ENCODE data around the gene CDH23. TPM values are rescaled to one million over a fixed set of nuclear protein-coding genes. Genes with fewer than 3 reads are reported as not detected.

The CDH23 gene
- total RNA-seq, 4 donors from 2014 or later = 0.57 to 5.9 (median 1.0) TPM

DNA sequence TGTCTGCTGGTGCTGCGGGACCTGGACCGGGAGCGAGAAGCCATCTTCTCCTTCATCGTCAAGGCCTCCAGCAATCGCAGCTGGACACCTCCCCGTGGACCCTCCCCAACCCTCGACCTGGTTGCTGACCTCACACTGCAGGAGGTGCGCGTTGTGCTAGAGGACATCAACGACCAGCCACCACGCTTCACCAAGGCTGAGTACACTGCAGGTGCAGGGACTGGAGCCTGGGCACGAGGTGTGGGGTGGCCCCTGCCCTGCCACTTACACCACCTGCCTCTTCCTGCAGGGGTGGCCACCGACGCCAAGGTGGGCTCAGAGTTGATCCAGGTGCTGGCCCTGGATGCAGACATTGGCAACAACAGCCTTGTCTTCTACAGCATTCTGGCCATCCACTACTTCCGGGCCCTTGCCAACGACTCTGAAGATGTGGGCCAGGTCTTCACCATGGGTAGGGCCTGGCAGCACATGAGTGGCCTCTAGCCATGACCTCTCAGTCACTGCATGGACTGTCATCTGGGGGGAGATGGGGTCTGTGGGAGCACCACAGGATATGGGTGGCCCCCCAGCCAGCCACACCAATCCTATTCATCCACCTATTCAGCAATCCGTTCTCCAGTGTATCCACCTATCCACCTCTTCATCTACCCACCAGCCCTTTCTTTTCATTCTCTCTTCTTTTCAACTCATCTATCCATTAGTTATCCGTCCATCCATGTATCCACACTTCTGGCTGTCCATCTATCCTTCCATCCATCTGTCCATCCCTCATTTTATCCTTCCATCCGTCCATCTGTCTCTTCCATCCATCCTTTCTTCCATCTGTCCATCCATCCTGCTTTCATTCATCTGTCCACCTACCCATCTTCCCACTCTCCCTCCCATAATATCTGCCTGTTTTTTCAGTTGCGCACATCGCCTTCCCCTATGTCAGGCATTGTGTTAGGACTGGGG is 411.1 kb downstream of the CDH23 start:
- intact Hi-C loops (cut with DNase I) = loop anchor here (5.0 kb wide), 1 partner anchor 121 kb away; no protein-coding TSS in a partner anchor
- Histone ChIP-seq H3K4me3 (no peak overlapping the region), H3K27me3 (no peaks in the 10 kb centered on the region), H3K36me3 (no peaks in the 10 kb centered on the region), H3K9me3 (no peaks in the 10 kb centered on the region), H3K4me1 (peaks cover 0 to 24% (median 0%) of the 10 kb centered on the region in 3 donors), H3K27ac (no peak overlapping the region)
- TF ChIP-seq CTCF (IDR thresholded peaks at IDR 0.05) (no peak), POLR2A (IDR thresholded peaks at IDR 0.05) (no peak)
- no peak for DNase-seq
- WGBS, 2 donors = 83 to 93% methylated on average over 6 to 7 of the region's 21 CpGs

DNA sequence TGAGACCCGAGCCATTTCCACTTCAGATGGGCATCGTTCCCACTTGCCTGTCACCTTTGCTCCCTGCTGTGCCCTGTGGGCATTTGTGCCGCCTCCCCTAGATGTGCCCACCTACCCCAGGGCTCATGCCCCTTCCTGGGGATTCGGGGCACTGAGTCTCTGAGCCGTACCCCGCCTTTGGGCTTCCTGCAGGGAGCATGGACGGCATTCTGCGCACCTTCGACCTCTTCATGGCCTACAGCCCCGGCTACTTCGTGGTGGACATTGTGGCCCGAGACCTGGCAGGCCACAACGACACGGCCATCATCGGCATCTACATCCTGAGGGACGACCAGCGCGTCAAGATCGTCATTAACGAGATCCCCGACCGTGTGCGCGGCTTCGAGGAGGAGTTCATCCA is 412.9 kb downstream of the CDH23 start:
- Histone ChIP-seq H3K4me3 (no peak overlapping the region), H3K27ac (no peak overlapping the region), H3K4me1 (peaks cover 0 to 25% (median 0%) of the 10 kb centered on the region in 3 donors), H3K36me3 (peaks cover 0 to 1% (median 0%) of the 10 kb centered on the region in 3 donors), H3K27me3 (no peaks in the 10 kb centered on the region), H3K9me3 (no peaks in the 10 kb centered on the region)
- no peak for DNase-seq
- intact Hi-C loops (cut with DNase I) = loop anchor here (5.0 to 10.0 kb wide), 3 partner anchors 122 to 485 kb away; partner anchors contain the start of gene CDH23
- 88 to 89% methylated on average over 10 to 17 of the region's 25 CpGs for WGBS, 2 donors
- no peak for TF ChIP-seq POLR2A (IDR thresholded peaks at IDR 0.05)
- TF ChIP-seq CTCF (IDR thresholded peaks at IDR 0.05) = no peak

DNA sequence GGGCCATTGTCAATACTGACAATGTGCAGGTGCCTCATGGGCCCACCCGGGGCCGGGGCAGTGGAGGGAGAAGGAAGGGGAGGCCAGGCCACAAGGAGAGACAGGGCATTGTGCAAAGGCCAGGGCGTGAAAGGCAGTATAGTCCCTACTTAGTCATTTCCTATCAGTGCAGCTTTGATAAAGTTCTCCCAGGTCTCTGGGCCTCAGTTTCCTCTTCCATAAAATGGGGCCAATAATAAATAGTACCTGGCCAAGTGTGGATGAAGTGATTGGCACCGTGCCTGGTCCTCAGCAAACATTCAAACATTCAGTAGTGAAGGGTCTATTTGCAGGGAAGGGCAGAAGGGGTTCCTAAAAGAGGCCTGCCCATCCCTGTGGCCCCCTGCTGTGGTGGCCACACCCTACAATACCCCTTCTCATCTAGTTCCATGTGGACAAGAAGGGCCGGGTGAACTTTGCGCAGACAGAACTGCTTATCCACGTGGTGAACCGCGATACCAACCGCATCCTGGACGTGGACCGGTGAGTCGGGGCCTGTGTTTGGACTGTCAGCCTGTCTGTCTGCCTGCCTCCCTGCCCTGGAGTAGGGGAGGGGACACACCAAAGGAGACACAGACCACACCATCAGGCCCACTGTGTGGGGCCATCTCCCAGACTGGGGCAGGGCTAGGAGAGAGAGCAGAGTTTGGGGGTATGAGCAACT is 413.5 kb downstream of the CDH23 start:
- intact Hi-C loops (cut with DNase I) = loop anchor here (10.0 kb wide), 2 partner anchors 415 to 485 kb away; partner anchors contain the start of gene CDH23
- Histone ChIP-seq H3K4me1 (peaks cover 0 to 25% (median 0%) of the 10 kb centered on the region in 3 donors), H3K27ac (no peak overlapping the region), H3K4me3 (no peak overlapping the region), H3K27me3 (no peaks in the 10 kb centered on the region), H3K9me3 (no peaks in the 10 kb centered on the region), H3K36me3 (peaks cover 0 to 7% (median 4%) of the 10 kb centered on the region in 3 donors)
- WGBS, 2 donors = 60 to 78% methylated on average over 7 of the region's 13 CpGs
- TF ChIP-seq POLR2A (IDR thresholded peaks at IDR 0.05) (no peak), CTCF (IDR thresholded peaks at IDR 0.05) (no peak)
- DNase-seq = no peak

- no peak overlapping the region for H3K4me3 ChIP-seq
- no peak for DNase-seq
Observed at GRCh38 chr10:71811351-71811750, 414.6 kb downstream of the CDH23 start.

More at GRCh38 chr10:71811351-71811750, 414.6 kb downstream of the CDH23 start:
- 70 to 87% methylated on average over 6 to 15 of the region's 19 CpGs for WGBS, 2 donors
- Histone ChIP-seq H3K36me3 (peaks cover 0 to 18% (median 7%) of the 10 kb centered on the region in 3 donors), H3K27ac (no peak overlapping the region), H3K27me3 (no peaks in the 10 kb centered on the region), H3K4me1 (peaks cover 0 to 15% (median 0%) of the 10 kb centered on the region in 3 donors), H3K9me3 (no peaks in the 10 kb centered on the region)
- TF ChIP-seq POLR2A (IDR thresholded peaks at IDR 0.05) (no peak), CTCF (IDR thresholded peaks at IDR 0.05) (no peak)
- intact Hi-C loops (cut with DNase I) = loop anchor here (10.0 kb wide), 2 partner anchors 417 to 487 kb away; partner anchors contain the start of gene CDH23
